Erythroblast (primary cell): Measurements from ENCODE around the gene OPTN.
A peak's percentile ranks its signal among the peaks of the same experiment; 100 is the strongest.

Experiments
- GATA1 ChIP-seq: IDR thresholded peaks from 2 replicates; pipeline ENCODE4 v1.6.1; 2011; ENCODE audit warnings: low read depth, mild to moderate bottlenecking, control low read depth, low read length, moderate library complexity
- POLR2A ChIP-seq: IDR thresholded peaks from 2 replicates; pipeline ENCODE4 v1.6.1; 2011; ENCODE audit warnings: mild to moderate bottlenecking, low read length

- peak; percentile 68 for TF ChIP-seq POLR2A
- no peak for TF ChIP-seq GATA1
Observed at GRCh38 chr10:13160934-13161856, 61.2 kb downstream of the OPTN start, which contains the start of gene MCM10.
